H9 (cell line): ENCODE measurements around the gene ITCH. TPM values are rescaled to one million over a fixed set of nuclear protein-coding genes. Genes with fewer than 3 reads are reported as not detected.
A peak's percentile ranks its signal among the peaks of the same experiment; 100 is the strongest.

Experiments
- DNase-seq: peaks from one replicate; pipeline ENCODE4 v3.0.0-alpha.2; 2017
- H2AFZ ChIP-seq: one replicate; pipeline ENCODE4 v1.6.1; 2013; ENCODE audit warnings: mild to moderate bottlenecking, low read length, control low read depth, moderate library complexity
- H2AK5ac ChIP-seq: 2 replicates; pipeline ENCODE4 v1.6.1; 2013; ENCODE audit warnings: low read length, control low read depth, mixed read lengths; ENCODE audit not compliant: insufficient read length
- H2BK120ac ChIP-seq: one replicate; pipeline ENCODE4 v1.6.1; 2013; ENCODE audit warnings: low read depth, mild to moderate bottlenecking, low read length, control low read depth, inconsistent platforms; ENCODE audit not compliant: poor library complexity, severe bottlenecking
- H2BK12ac ChIP-seq: 2 replicates; pipeline ENCODE4 v1.6.1; 2013; ENCODE audit warnings: low read length, control low read depth, mixed read lengths, low read depth; ENCODE audit not compliant: insufficient read length
- H2BK15ac ChIP-seq: 2 replicates; pipeline ENCODE4 v1.6.1; 2013; ENCODE audit warnings: low read depth, low read length, control low read depth
- H2BK20ac ChIP-seq: one replicate; pipeline ENCODE4 v1.6.1; 2013; ENCODE audit warnings: low read depth, mild to moderate bottlenecking, low read length, control low read depth, inconsistent platforms; ENCODE audit not compliant: poor library complexity, severe bottlenecking
- H2BK5ac ChIP-seq: 2 replicates; pipeline ENCODE4 v1.6.1; 2013; ENCODE audit warnings: low read length, control low read depth, mixed read lengths; ENCODE audit not compliant: insufficient read length
- H3K14ac ChIP-seq: 2 replicates; pipeline ENCODE4 v1.6.1; 2013; ENCODE audit warnings: low read length, control low read depth; ENCODE audit not compliant: insufficient read depth
- H3K18ac ChIP-seq: 2 replicates; pipeline ENCODE4 v1.6.1; 2013; ENCODE audit warnings: low read depth, mild to moderate bottlenecking, mixed read lengths, low read length, control low read depth; ENCODE audit not compliant: insufficient read length
- H3K23ac ChIP-seq: 2 replicates; pipeline ENCODE4 v1.6.1; 2013; ENCODE audit warnings: low read length, control low read depth, mixed read lengths, low read depth; ENCODE audit not compliant: insufficient read length
- H3K23me2 ChIP-seq: 2 replicates; pipeline ENCODE4 v1.6.1; 2013; ENCODE audit warnings: low read depth, mild to moderate bottlenecking, mixed read lengths, low read length, control low read depth; ENCODE audit not compliant: insufficient read length, poor library complexity, severe bottlenecking
- H3K27ac ChIP-seq: 2 replicates; pipeline ENCODE4 v1.5.1; 2013; ENCODE audit warnings: low read length, control low read depth, mixed read lengths, low read depth; ENCODE audit not compliant: insufficient read length
- H3K27me3 ChIP-seq: 2 replicates; pipeline ENCODE4 v1.6.1; 2013; ENCODE audit warnings: low read length, control low read depth, inconsistent platforms; ENCODE audit not compliant: insufficient read depth
- H3K4ac ChIP-seq: 2 replicates; pipeline ENCODE4 v1.6.1; 2013; ENCODE audit warnings: low read depth, mild to moderate bottlenecking, control low read depth, inconsistent platforms, low read length, moderate library complexity
- H3K4me1 ChIP-seq: 2 replicates; pipeline ENCODE4 v1.6.1; 2013; ENCODE audit warnings: low read length, control low read depth, inconsistent platforms; ENCODE audit not compliant: insufficient read depth
- H3K4me2 ChIP-seq: 2 replicates; pipeline ENCODE4 v1.6.1; 2013; ENCODE audit warnings: low read length, control low read depth, mixed read lengths; ENCODE audit not compliant: insufficient read length, insufficient read depth
- H3K56ac ChIP-seq: 2 replicates; pipeline ENCODE4 v1.6.1; 2013; ENCODE audit warnings: low read depth, mild to moderate bottlenecking, mixed read lengths, low read length, control low read depth; ENCODE audit not compliant: insufficient read length
- H3K79me1 ChIP-seq: 2 replicates; pipeline ENCODE4 v1.6.1; 2013; ENCODE audit warnings: low read depth, mild to moderate bottlenecking, moderate library complexity, low read length, control low read depth, inconsistent platforms; ENCODE audit not compliant: insufficient read depth, poor library complexity, severe bottlenecking
- H3K79me2 ChIP-seq: 2 replicates; pipeline ENCODE4 v1.6.1; 2013; ENCODE audit warnings: low read length, control low read depth, inconsistent platforms; ENCODE audit not compliant: insufficient read depth
- H3K9ac ChIP-seq: 2 replicates; pipeline ENCODE4 v1.6.1; 2013; ENCODE audit warnings: low read length, control low read depth, mixed read lengths; ENCODE audit not compliant: insufficient read length; ENCODE audit errors: extremely low read depth
- H3K9me3 ChIP-seq: one replicate; pipeline ENCODE4 v1.6.1; 2013; ENCODE audit warnings: low read depth, low read length, inconsistent platforms; ENCODE audit not compliant: control insufficient read depth
- H3T11ph ChIP-seq: one replicate; pipeline ENCODE4 v1.6.1; 2013; ENCODE audit warnings: mild to moderate bottlenecking, low read length, control low read depth, inconsistent platforms
- H4K20me1 ChIP-seq: one replicate; pipeline ENCODE4 v1.6.1; 2013; ENCODE audit not compliant: control insufficient read depth, insufficient read length, insufficient read depth
- H4K5ac ChIP-seq: 2 replicates; pipeline ENCODE4 v1.6.1; 2013; ENCODE audit warnings: low read depth, mild to moderate bottlenecking, mixed read lengths, low read length, control low read depth; ENCODE audit not compliant: insufficient read length
- H4K8ac ChIP-seq: replicated peaks from 2 replicates; pipeline ENCODE4 v1.6.1; 2013; ENCODE audit warnings: low read length, control low read depth, mixed read lengths, low read depth; ENCODE audit not compliant: insufficient read length
- H4K91ac ChIP-seq: 2 replicates; pipeline ENCODE4 v1.6.1; 2013; ENCODE audit warnings: low read depth, mild to moderate bottlenecking, moderate library complexity, mixed read lengths, low read length, control low read depth; ENCODE audit not compliant: insufficient read length
- H3K27ac Mint-ChIP-seq, 3 experiments: 2 replicates in 2 of 3; 3 replicates in 1 of 3; pipeline ENCODE4 v1.8.0; 2020 to 2021; ENCODE audit warnings: mixed read lengths in 3 of 3, mild to moderate bottlenecking in 1 of 3, moderate library complexity in 1 of 3
- H3K27me3 Mint-ChIP-seq: 2 replicates; pipeline ENCODE4 v1.8.0; 2021; ENCODE audit warnings: low read depth, mild to moderate bottlenecking, moderate library complexity, mixed read lengths
- H3K36me3 Mint-ChIP-seq, 3 experiments: 2 replicates in 2 of 3; 3 replicates in 1 of 3; pipeline ENCODE4 v1.8.0; 2020 to 2021; ENCODE audit warnings: low read depth in 3 of 3, mixed read lengths in 3 of 3; ENCODE audit not compliant: insufficient read depth in 1 of 3
- H3K4me1 Mint-ChIP-seq, 2 experiments: 2 replicates each; pipeline ENCODE4 v1.8.0; 2020; ENCODE audit warnings: mixed read lengths in 2 of 2
- H3K4me3 Mint-ChIP-seq, 2 experiments: 2 replicates in 1 of 2; 3 replicates in 1 of 2; pipeline ENCODE4 v1.8.0; 2020 to 2021; ENCODE audit warnings: mild to moderate bottlenecking in 2 of 2, mixed read lengths in 2 of 2, moderate library complexity in 1 of 2
- H3K9me3 Mint-ChIP-seq, 2 experiments: 2 replicates in 1 of 2; 3 replicates in 1 of 2; pipeline ENCODE4 v1.8.0; 2020; ENCODE audit warnings: mild to moderate bottlenecking in 2 of 2, mixed read lengths in 2 of 2, moderate library complexity in 1 of 2
- WGBS: extraction: QIAGEN DNeasy Blood & Tissue Kit; methylation state at CpG from one replicate; pipeline ENCODE4 v1.1.7; 2013; ENCODE audit warnings: missing lambda C conversion rate, low lambda C conversion rate, mixed read lengths; ENCODE audit not compliant: insufficient read length; ENCODE audit errors: extremely low coverage; 5-methylcytosine and 5-hydroxymethylcytosine counted together
- total RNA-seq: library from RNA; stranded (reverse); gene quantifications from 2 replicates; pipeline ENCODE4 v1.2.1, GENCODE V29; 2021
- TF ChIP-seq, protein P1 (sequence below): fragments of 200-600 bp; sonication (generic); conservative IDR thresholded peaks from 3 replicates; pipeline ENCODE4 v1.8.0; 2021; ENCODE audit warnings: antibody characterized with exemption, mild to moderate bottlenecking

Gene ITCH
- total RNA-seq, 1 experiment from 2014 or later: 55.9 TPM

GRCh38 chr20:34507702-34508413 is 144.8 kb downstream of the ITCH start:
- no peaks in the 10 kb centered on the region for H3K27me3 ChIP-seq
- no peak overlapping the region for H3K14ac ChIP-seq
- WGBS: no CpG with 5 or more reads among the region's 4 CpGs
- no peak overlapping the region for H4K5ac ChIP-seq
- H2AK5ac ChIP-seq: no peak overlapping the region
- Mint-ChIP-seq H3K27me3 (no peaks in the 10 kb centered on the region), H3K36me3 (peaks cover 4 to 55% (median 36%) of the 10 kb centered on the region in 3 experiments; a peak in 5 of 7 replicates), H3K4me3 (no peak overlapping the region), H3K4me1 (peaks cover 4 to 9% of the 10 kb centered on the region in 2 experiments), H3K27ac (peak overlapping the region in 1 of 3 experiments; percentile 69; a peak in 1 of 7 replicates), H3K9me3 (no peaks in the 10 kb centered on the region)
- H3K18ac ChIP-seq: no peak overlapping the region
- no peak overlapping the region for H3T11ph ChIP-seq
- H3K4ac ChIP-seq: no peak overlapping the region
- H3K9me3 ChIP-seq: no peaks in the 10 kb centered on the region
- H3K23me2 ChIP-seq: no peaks in the 10 kb centered on the region
- no peak overlapping the region for H2BK120ac ChIP-seq
- no peak overlapping the region for H4K91ac ChIP-seq
- H2BK5ac ChIP-seq: no peak overlapping the region
- no peak overlapping the region for H2AFZ ChIP-seq
- H3K23ac ChIP-seq: no peak overlapping the region
- no peak overlapping the region for H2BK12ac ChIP-seq
- H3K79me1 ChIP-seq: no peaks in the 10 kb centered on the region
- no peak overlapping the region for H3K4me2 ChIP-seq
- no peak overlapping the region for H3K9ac ChIP-seq
- no peaks in the 10 kb centered on the region for H3K79me2 ChIP-seq
- TF ChIP-seq, protein P1, sequence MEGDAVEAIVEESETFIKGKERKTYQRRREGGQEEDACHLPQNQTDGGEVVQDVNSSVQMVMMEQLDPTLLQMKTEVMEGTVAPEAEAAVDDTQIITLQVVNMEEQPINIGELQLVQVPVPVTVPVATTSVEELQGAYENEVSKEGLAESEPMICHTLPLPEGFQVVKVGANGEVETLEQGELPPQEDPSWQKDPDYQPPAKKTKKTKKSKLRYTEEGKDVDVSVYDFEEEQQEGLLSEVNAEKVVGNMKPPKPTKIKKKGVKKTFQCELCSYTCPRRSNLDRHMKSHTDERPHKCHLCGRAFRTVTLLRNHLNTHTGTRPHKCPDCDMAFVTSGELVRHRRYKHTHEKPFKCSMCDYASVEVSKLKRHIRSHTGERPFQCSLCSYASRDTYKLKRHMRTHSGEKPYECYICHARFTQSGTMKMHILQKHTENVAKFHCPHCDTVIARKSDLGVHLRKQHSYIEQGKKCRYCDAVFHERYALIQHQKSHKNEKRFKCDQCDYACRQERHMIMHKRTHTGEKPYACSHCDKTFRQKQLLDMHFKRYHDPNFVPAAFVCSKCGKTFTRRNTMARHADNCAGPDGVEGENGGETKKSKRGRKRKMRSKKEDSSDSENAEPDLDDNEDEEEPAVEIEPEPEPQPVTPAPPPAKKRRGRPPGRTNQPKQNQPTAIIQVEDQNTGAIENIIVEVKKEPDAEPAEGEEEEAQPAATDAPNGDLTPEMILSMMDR: no peak
- H2BK20ac ChIP-seq: no peak overlapping the region
- no peak overlapping the region for H3K27ac ChIP-seq
- no peak for DNase-seq
- no peak overlapping the region for H4K8ac ChIP-seq
- H2BK15ac ChIP-seq: no peak overlapping the region
- H3K56ac ChIP-seq: no peak overlapping the region
- no peaks in the 10 kb centered on the region for H3K4me1 ChIP-seq
- H4K20me1 ChIP-seq: no peaks in the 10 kb centered on the region
